Sciatic nerve (tissue), 2 donors: ENCODE data around the gene PIBF1. TPM values are rescaled to one million over a fixed set of nuclear protein-coding genes. Genes with fewer than 3 reads are reported as not detected.
"Not testable (repeated sequence)": the region's sequence is repeated elsewhere in the genome, so short reads cannot be mapped to it uniquely, and the experiment has no call there.

Experiments
- ATAC-seq: fragments of 200-7000 bp; cut with Tn5 transposase; one replicate; pipeline ENCODE4 v1.9.1; 2020; ENCODE audit warnings: mild to moderate bottlenecking, moderate library complexity
- DNase-seq: peaks from one replicate; pipeline ENCODE4 v3.0.0-alpha.2; 2020; ENCODE audit warnings: low spot score
- intact Hi-C: fragments of 100-400 bp; cut with DNase I; formaldehyde crosslinking; loops from one replicate; pipeline ENCODE4 v1.14.2; 2022
- total RNA-seq: library from RNA; stranded (reverse); fragmentation: NEBNext Ultra II Directional; extraction: Animal tissue kit (Norgen Biotek cat#: 25700); gene quantifications from one replicate; pipeline ENCODE4 v1.2.1, GENCODE V29; 2021
- donor health status: DM: no; HTN: no; CAD: no.
- donor health status: DM: no; HTN: no; CAD: no.

Gene PIBF1
- total RNA-seq, 1 donor from 2014 or later, result 36.1 TPM

GRCh38 chr13:72890546-72890945, 108.6 kb downstream of the PIBF1 start:
- intact Hi-C loops, result no loop called here
- no peak for DNase-seq
- ATAC-seq, result no peak

GRCh38 chr13:72891423-72891822, 109.5 kb downstream of the PIBF1 start:
- ATAC-seq (no peak), DNase-seq (no peak)
- intact Hi-C loops, result no loop called here

- intact Hi-C loops, result no loop called here
- ATAC-seq, result no peak
- no peak for DNase-seq
Measured at GRCh38 chr13:72896869-72897268, 114.9 kb downstream of the PIBF1 start.

GRCh38 chr13:72901546-72901945, 119.6 kb downstream of the PIBF1 start:
- ATAC-seq, intact Hi-C loops, DNase-seq: not testable (repeated sequence)

- intact Hi-C loops, result no loop called here
- ATAC-seq (no peak), DNase-seq (no peak)
Measured at GRCh38 chr13:72908416-72908815, 126.5 kb downstream of the PIBF1 start.

- ATAC-seq, result no peak
- no peak for DNase-seq
- intact Hi-C loops, result no loop called here
Measured at GRCh38 chr13:72911981-72912380, 130.0 kb downstream of the PIBF1 start.

GRCh38 chr13:72920097-72920496, 138.2 kb downstream of the PIBF1 start:
- intact Hi-C loops, result no loop called here
- ATAC-seq (no peak), DNase-seq (no peak)

GRCh38 chr13:72931311-72931710, 149.4 kb downstream of the PIBF1 start:
- ATAC-seq (no peak), DNase-seq (no peak)
- intact Hi-C loops, result no loop called here

- intact Hi-C loops, result no loop called here
- no peak for DNase-seq
- no peak for ATAC-seq
Measured at GRCh38 chr13:72932250-72932649, 150.3 kb downstream of the PIBF1 start.

- not testable (repeated sequence) for DNase-seq, ATAC-seq
Measured at GRCh38 chr13:72946267-72946666, 164.3 kb downstream of the PIBF1 start.

GRCh38 chr13:72952529-72953141, 170.7 kb downstream of the PIBF1 start:
- ATAC-seq (no peak), DNase-seq (no peak)
- intact Hi-C loops, result no loop called here

More at GRCh38 chr13:72946267-72946666, 164.3 kb downstream of the PIBF1 start:
- intact Hi-C loops, result not testable (repeated sequence)

- DNase-seq (no peak), ATAC-seq (no peak)
- intact Hi-C loops, result no loop called here
Measured at GRCh38 chr13:72953391-72953965, 171.5 kb downstream of the PIBF1 start.

GRCh38 chr13:72959643-72960042, 177.7 kb downstream of the PIBF1 start:
- no peak for DNase-seq
- intact Hi-C loops, result no loop called here
- no peak for ATAC-seq

- intact Hi-C loops, result no loop called here
- DNase-seq (no peak), ATAC-seq (no peak)
Measured at GRCh38 chr13:72960114-72960513, 178.2 kb downstream of the PIBF1 start.

GRCh38 chr13:72960541-72960940, 178.6 kb downstream of the PIBF1 start:
- intact Hi-C loops, result no loop called here
- ATAC-seq (no peak), DNase-seq (no peak)

GRCh38 chr13:72963762-72964161, 181.8 kb downstream of the PIBF1 start:
- no peak for DNase-seq
- intact Hi-C loops, result no loop called here
- ATAC-seq, result no peak

- DNase-seq (no peak), ATAC-seq (no peak)
- intact Hi-C loops, result no loop called here
Measured at GRCh38 chr13:72970301-72970880, 188.5 kb downstream of the PIBF1 start.

GRCh38 chr13:72970956-72971355, 189.0 kb downstream of the PIBF1 start:
- ATAC-seq (no peak), DNase-seq (no peak)
- intact Hi-C loops, result no loop called here

GRCh38 chr13:72973234-72973633, 191.3 kb downstream of the PIBF1 start:
- ATAC-seq (no peak), DNase-seq (no peak)
- intact Hi-C loops, result no loop called here

GRCh38 chr13:72983085-72983768, 201.3 kb downstream of the PIBF1 start:
- intact Hi-C loops, result no loop called here
- DNase-seq, result no peak
- peak; percentile 34 for ATAC-seq
